H1 (cell line): ENCODE measurements around the gene MGRN1. TPM values are rescaled to one million over a fixed set of nuclear protein-coding genes. Genes with fewer than 3 reads are reported as not detected.

Source experiments
- BRCA1 ChIP-seq: IDR thresholded peaks from 2 replicates; pipeline ENCODE4 v1.6.1; 2012; ENCODE audit warnings: low read depth, low read length, improper control_type of control experiment
- CHD1 ChIP-seq: IDR thresholded peaks from 2 replicates; pipeline ENCODE4 v1.6.1; 2012; ENCODE audit warnings: low read depth, low read length, improper control_type of control experiment
- MAFK ChIP-seq: IDR thresholded peaks from 2 replicates; pipeline ENCODE4 v1.6.1; 2012; ENCODE audit warnings: low read depth, mild to moderate bottlenecking, improper control_type of control experiment, low read length
- POU5F1 ChIP-seq: IDR thresholded peaks from 2 replicates; pipeline ENCODE4 v1.6.1; 2011; ENCODE audit warnings: low read depth, mild to moderate bottlenecking, low read length, moderate library complexity
- RBBP5 ChIP-seq: IDR thresholded peaks from 2 replicates; pipeline ENCODE4 v1.7.1; 2012; ENCODE audit warnings: low read depth, mild to moderate bottlenecking, inconsistent platforms, low read length, moderate library complexity, borderline replicate concordance
- TAF1 ChIP-seq: IDR thresholded peaks from 2 replicates; pipeline ENCODE4 v1.6.1; 2011; ENCODE audit warnings: mild to moderate bottlenecking, low read depth, low read length
- ZNF274 ChIP-seq: IDR thresholded peaks from 2 replicates; pipeline ENCODE4 v1.7.0; 2012; ENCODE audit warnings: low read length, borderline replicate concordance; ENCODE audit errors: extremely low read depth
- polyA plus RNA-seq, 7 experiments: library from polyadenylated mRNA; depleted of rRNA in 3 of 7; stranded (reverse) in 5 of 7; unstranded in 2 of 7; fragments of >200 nt in 5 of 7; fragments of 200-250 nt in 2 of 7; gene quantifications; 1 replicate in 5 of 7; 2 replicates in 1 of 7; 4 replicates in 1 of 7; pipeline versions ENCODE4 v1.2.1 to v1.2.3, GENCODE V29; 2011 to 2013; ENCODE audit warnings: missing spikeins in 2 of 7, mixed read lengths in 2 of 7
- total RNA-seq: library from RNA; stranded (reverse); fragmentation: NEBNext Ultra II Directional; extraction: Animal tissue kit (Norgen Biotek cat#: 25700); gene quantifications from 2 replicates; pipeline ENCODE4 v1.2.1, GENCODE V29; 2021
- TF ChIP-seq, protein P1 (sequence below): fragments of 300-600 bp; sonication (generic); IDR thresholded peaks from 2 replicates; pipeline ENCODE4 v1.7.1; 2012; ENCODE audit warnings: low read length, moderate library complexity, mild to moderate bottlenecking, inconsistent platforms; ENCODE audit not compliant: insufficient replicate concordance
- TF ChIP-seq, protein P2 (sequence below): IDR thresholded peaks from 2 replicates; pipeline ENCODE4 v1.6.1; 2012; ENCODE audit warnings: low read length, inconsistent platforms

The MGRN1 gene
- total and polyA plus RNA-seq, 2 of the 8 experiments (the other 6 are each of a cell fraction or from before 2014, with no cell fraction given): 15.0 to 82.3 TPM

DNA sequence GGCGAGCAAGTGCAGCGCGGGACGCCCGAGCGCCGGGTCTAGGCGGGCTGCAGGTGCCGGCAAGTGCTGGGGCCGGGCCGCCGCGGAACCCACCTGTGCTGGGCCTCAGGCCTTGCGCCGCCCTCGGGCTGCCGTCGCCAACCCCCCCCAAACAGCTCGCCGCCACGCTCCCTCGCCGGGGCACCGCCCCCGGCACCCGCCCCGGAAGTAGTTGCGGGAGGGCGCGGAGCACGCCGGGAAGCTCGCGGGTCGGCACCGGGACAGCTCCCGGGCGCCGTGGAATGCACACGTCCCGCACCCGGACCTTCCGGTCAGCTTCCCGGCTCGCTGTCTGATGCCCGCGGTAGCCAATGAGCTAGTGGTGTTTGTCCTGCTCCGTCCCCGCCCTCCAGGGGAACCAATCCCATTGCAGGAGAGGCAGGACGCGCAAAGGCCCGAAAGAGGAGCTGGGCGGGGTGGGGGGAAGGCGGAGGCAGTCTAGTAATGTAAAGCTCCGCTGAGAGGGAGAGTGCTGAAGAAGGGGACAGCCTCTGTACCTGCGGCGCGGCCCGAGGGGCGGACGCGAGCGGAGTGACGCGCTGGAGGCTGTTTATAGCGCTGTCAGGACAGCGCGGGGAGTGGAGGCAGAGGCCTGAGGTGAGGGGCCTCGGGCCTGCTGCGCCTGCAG, 109.6 kb downstream of the MGRN1 start, which contains the start of the genes ANKS3 and DNAAF8 (continued):
- TF ChIP-seq, protein P1, sequence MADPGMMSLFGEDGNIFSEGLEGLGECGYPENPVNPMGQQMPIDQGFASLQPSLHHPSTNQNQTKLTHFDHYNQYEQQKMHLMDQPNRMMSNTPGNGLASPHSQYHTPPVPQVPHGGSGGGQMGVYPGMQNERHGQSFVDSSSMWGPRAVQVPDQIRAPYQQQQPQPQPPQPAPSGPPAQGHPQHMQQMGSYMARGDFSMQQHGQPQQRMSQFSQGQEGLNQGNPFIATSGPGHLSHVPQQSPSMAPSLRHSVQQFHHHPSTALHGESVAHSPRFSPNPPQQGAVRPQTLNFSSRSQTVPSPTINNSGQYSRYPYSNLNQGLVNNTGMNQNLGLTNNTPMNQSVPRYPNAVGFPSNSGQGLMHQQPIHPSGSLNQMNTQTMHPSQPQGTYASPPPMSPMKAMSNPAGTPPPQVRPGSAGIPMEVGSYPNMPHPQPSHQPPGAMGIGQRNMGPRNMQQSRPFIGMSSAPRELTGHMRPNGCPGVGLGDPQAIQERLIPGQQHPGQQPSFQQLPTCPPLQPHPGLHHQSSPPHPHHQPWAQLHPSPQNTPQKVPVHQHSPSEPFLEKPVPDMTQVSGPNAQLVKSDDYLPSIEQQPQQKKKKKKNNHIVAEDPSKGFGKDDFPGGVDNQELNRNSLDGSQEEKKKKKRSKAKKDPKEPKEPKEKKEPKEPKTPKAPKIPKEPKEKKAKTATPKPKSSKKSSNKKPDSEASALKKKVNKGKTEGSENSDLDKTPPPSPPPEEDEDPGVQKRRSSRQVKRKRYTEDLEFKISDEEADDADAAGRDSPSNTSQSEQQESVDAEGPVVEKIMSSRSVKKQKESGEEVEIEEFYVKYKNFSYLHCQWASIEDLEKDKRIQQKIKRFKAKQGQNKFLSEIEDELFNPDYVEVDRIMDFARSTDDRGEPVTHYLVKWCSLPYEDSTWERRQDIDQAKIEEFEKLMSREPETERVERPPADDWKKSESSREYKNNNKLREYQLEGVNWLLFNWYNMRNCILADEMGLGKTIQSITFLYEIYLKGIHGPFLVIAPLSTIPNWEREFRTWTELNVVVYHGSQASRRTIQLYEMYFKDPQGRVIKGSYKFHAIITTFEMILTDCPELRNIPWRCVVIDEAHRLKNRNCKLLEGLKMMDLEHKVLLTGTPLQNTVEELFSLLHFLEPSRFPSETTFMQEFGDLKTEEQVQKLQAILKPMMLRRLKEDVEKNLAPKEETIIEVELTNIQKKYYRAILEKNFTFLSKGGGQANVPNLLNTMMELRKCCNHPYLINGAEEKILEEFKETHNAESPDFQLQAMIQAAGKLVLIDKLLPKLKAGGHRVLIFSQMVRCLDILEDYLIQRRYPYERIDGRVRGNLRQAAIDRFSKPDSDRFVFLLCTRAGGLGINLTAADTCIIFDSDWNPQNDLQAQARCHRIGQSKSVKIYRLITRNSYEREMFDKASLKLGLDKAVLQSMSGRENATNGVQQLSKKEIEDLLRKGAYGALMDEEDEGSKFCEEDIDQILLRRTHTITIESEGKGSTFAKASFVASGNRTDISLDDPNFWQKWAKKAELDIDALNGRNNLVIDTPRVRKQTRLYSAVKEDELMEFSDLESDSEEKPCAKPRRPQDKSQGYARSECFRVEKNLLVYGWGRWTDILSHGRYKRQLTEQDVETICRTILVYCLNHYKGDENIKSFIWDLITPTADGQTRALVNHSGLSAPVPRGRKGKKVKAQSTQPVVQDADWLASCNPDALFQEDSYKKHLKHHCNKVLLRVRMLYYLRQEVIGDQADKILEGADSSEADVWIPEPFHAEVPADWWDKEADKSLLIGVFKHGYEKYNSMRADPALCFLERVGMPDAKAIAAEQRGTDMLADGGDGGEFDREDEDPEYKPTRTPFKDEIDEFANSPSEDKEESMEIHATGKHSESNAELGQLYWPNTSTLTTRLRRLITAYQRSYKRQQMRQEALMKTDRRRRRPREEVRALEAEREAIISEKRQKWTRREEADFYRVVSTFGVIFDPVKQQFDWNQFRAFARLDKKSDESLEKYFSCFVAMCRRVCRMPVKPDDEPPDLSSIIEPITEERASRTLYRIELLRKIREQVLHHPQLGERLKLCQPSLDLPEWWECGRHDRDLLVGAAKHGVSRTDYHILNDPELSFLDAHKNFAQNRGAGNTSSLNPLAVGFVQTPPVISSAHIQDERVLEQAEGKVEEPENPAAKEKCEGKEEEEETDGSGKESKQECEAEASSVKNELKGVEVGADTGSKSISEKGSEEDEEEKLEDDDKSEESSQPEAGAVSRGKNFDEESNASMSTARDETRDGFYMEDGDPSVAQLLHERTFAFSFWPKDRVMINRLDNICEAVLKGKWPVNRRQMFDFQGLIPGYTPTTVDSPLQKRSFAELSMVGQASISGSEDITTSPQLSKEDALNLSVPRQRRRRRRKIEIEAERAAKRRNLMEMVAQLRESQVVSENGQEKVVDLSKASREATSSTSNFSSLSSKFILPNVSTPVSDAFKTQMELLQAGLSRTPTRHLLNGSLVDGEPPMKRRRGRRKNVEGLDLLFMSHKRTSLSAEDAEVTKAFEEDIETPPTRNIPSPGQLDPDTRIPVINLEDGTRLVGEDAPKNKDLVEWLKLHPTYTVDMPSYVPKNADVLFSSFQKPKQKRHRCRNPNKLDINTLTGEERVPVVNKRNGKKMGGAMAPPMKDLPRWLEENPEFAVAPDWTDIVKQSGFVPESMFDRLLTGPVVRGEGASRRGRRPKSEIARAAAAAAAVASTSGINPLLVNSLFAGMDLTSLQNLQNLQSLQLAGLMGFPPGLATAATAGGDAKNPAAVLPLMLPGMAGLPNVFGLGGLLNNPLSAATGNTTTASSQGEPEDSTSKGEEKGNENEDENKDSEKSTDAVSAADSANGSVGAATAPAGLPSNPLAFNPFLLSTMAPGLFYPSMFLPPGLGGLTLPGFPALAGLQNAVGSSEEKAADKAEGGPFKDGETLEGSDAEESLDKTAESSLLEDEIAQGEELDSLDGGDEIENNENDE: no peak
- TF ChIP-seq CHD1 (no peak), POU5F1 (no peak), TAF1 (peak; percentile 64), MAFK (no peak), BRCA1 (no peak), RBBP5 (no peak; the same call in 1 of the 2 replicates), ZNF274 (no peak)
- TF ChIP-seq, protein P2, sequence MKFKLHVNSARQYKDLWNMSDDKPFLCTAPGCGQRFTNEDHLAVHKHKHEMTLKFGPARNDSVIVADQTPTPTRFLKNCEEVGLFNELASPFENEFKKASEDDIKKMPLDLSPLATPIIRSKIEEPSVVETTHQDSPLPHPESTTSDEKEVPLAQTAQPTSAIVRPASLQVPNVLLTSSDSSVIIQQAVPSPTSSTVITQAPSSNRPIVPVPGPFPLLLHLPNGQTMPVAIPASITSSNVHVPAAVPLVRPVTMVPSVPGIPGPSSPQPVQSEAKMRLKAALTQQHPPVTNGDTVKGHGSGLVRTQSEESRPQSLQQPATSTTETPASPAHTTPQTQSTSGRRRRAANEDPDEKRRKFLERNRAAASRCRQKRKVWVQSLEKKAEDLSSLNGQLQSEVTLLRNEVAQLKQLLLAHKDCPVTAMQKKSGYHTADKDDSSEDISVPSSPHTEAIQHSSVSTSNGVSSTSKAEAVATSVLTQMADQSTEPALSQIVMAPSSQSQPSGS: no peak
